Astrocyte (in vitro differentiated cells and primary cell): Measurements from ENCODE around the gene SLFN5.

ENCODE experiments used
- EZH2 ChIP-seq: IDR thresholded peaks from 2 replicates; pipeline ENCODE4 v1.6.1; 2012; ENCODE audit warnings: mild to moderate bottlenecking, low read length, inconsistent platforms; ENCODE audit not compliant: insufficient read depth
- TF ChIP-seq, protein P1 (sequence below): IDR thresholded peaks from 2 replicates; pipeline ENCODE4 v1.5.1; 2011; ENCODE audit warnings: low read depth, mild to moderate bottlenecking, inconsistent platforms, low read length, moderate library complexity; ENCODE audit not compliant: insufficient read depth

DNA sequence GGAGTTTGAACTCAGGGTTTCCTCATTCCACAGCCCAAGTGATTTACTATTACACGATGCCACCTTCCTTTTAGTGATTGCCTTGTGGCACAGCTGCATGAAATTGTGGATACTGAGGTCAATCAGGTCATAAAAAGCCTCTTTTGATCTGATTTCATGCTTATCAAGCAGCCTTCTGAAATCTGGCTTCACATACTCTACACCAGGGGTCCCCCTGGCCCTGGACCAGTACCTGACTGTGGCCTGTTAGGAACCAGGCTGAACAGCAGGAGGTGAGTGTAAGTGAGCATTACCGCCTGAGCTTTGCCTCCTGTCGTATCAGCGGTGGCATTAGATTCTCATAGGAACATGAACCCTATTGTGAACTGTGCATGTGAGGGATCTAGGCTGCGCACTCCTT is 13.8 kb downstream of the SLFN5 start:
- TF ChIP-seq, protein P1, sequence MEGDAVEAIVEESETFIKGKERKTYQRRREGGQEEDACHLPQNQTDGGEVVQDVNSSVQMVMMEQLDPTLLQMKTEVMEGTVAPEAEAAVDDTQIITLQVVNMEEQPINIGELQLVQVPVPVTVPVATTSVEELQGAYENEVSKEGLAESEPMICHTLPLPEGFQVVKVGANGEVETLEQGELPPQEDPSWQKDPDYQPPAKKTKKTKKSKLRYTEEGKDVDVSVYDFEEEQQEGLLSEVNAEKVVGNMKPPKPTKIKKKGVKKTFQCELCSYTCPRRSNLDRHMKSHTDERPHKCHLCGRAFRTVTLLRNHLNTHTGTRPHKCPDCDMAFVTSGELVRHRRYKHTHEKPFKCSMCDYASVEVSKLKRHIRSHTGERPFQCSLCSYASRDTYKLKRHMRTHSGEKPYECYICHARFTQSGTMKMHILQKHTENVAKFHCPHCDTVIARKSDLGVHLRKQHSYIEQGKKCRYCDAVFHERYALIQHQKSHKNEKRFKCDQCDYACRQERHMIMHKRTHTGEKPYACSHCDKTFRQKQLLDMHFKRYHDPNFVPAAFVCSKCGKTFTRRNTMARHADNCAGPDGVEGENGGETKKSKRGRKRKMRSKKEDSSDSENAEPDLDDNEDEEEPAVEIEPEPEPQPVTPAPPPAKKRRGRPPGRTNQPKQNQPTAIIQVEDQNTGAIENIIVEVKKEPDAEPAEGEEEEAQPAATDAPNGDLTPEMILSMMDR, result no peak
- TF ChIP-seq EZH2, result no peak
